Measurements from ENCODE around the gene AGTRAP.

GRCh38 chr1:11799896-11800295 is 64.0 kb downstream of the AGTRAP start:
- TF ChIP-seq CTCF (IDR thresholded peaks at IDR 0.05; ENCODE audit: low read depth, low read length) (no peak), EZH2phosphoT487 (IDR thresholded peaks at IDR 0.05; ENCODE audit: low read depth) (no peak)

Measured in OCI-LY3 (cell line).